ELF-1 (cell line): ENCODE results near the gene MCRIP1.

Experiments
- DNase-seq: peaks from one replicate; pipeline ENCODE4 v3.0.0-alpha.2; 2016; ENCODE audit warnings: low read depth, low spot score

MCRIP1 gene

GRCh38 chr17:81833160-81833920, at the start of gene MCRIP1:
Gene MCRIP1 (minus strand): TSS chr17:81833291. CDS start chr17:81824506, 8,785 bp downstream.
- peak; percentile 92 for DNase-seq

- DNase-seq, result no peak
Observed at GRCh38 chr17:81879121-81879520, 46.0 kb upstream of the MCRIP1 start.

DNA sequence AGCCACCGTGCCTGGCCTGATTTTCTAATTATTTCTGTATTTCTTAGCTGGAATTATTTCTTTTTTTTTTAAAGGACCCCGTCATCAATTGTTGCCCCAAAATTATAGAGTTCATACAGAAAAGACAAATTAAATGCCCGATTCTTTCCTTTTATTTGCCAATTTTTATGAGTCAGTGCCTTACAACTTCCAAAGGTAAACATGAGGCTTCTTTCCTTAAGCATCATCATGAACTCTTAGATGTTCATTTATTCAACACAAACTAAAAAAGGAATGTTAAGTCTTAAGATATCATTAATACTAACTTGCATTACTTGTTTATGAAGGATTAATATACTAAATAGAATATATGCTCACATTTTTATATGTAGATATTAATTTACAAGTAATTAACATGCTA, 45.2 kb upstream of the MCRIP1 start:
- no peak for DNase-seq

DNA sequence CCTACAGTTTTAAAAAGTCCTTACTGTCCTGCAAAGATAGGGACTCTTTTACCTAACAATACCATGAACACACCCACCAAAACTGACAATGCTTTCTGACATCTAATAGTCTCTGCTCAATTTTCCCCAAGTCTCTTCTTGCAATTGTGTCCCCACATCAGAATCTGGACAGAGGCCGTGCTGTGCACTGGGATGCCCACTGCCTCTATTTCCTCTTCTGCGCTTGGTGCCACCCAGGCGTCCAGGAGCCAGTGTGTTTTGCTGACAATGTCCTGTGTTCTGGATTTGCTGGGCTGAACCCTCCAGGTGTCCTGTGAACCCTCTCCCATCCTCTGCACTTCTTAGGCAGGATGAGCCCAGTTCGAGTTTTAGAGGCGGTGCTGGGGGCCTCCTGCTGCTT, 44.5 kb upstream of the MCRIP1 start:
- DNase-seq, result no peak

DNA sequence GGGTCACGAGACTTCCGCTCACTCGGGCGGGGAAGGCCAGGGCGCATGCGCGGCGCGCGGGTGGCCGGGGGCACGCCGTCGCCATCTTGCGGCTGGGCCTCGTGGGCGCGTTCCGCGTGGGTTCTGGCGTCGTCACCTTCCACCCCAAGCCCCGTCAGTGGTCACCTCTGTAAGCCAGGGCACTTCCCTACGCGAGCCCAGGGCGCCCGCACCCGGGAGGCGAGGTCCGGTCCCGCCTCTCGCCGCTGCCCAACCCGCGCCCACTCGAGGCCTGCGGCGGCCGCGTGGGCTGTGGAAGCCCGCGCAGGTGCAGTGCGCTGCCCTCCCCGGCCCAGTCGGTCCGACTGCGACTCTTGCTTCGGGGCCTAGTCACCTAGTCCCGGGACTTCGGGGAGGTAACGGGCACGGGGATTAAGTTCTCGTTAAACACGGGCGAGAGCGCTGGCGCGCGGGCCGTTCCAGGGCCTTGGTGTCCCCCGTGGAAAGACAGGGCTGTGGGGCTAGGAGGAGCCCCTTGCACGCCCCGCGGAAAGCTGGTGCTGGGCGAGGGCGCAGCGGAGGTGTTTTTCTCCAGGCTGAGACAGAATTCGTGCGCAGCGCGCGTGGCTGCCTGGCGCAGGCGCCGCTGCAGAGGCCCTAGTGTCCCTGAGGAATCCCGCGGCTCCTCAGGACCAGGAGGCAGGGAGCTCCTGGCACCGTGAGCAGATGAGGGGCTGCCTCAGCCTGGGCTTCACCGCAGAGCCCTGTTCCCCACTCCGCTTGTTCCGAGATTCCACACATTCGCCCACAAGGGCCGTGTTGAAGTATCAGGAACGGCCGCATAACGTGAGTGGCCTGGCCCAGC, 38.5 kb upstream of the MCRIP1 start:
- DNase-seq, result peak; percentile 77

DNA sequence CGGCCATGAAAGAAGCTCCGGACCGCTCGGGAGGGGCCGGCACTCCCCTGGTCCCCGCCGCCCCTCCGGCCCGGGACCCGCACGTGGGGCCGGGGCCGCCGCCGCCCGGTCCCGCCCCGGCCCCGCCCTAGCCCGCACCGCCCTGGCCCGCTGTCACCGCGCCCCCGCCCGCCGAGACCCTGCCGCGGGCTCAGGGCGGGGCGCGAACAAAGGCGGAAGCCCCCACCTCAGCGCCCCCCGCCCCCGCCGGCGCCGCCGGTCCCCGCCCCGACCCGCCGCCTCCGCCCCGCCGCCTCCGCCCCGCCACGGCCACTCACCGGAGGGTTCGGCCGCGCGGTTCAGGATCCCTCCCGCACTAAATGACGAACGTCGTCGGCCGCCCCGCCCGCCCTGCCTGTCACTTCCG, 37.9 kb upstream of the MCRIP1 start, which contains the start of gene ARHGDIA:
Gene ARHGDIA, minus strand, starts transcription at position 357 of the 406 bp plus-strand sequence. CDS start 1,407 bp downstream, outside the sequence.
- DNase-seq, result no peak

DNA sequence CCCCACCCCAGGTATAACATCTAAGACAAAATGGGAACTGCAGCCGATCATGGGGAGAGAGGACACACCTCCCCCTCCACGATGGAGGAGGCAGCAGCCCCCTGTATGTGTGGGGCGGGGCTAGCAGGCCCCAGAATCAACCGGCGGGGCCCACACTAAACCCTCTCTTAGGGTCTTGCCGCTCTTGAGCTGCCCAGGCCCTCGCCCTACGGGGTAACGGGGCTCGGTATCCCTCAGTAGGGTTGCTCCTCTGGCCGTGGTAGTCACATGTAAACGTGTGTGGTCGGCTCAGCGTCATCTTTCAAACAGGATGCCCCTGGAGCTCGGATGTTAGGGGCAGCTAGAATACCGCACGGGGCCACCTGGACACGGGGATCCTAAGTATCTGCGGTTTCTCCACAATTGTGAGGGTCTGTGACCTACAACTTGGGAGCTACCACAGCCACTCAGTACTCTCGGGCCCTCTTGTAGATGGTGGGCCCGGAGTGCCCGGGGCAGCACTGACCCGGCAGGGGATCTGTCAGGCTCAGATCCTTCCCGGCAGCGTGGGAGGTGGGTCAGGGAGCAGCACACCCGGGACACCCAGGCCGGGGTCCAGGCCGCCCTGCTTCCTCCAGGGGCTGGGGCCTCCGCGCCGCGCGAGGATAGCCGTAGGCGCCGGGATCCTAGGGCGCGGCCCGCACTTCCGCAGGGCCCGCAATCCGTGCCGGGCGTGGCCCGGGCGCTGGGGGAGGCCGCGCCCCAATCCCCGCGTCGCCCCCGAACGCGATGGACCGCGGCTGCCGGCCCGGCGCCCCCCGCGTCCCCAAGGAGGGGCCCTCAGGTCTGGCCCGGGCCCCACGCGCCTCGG, 37.3 kb upstream of the MCRIP1 start:
- peak; percentile 63 for DNase-seq

DNA sequence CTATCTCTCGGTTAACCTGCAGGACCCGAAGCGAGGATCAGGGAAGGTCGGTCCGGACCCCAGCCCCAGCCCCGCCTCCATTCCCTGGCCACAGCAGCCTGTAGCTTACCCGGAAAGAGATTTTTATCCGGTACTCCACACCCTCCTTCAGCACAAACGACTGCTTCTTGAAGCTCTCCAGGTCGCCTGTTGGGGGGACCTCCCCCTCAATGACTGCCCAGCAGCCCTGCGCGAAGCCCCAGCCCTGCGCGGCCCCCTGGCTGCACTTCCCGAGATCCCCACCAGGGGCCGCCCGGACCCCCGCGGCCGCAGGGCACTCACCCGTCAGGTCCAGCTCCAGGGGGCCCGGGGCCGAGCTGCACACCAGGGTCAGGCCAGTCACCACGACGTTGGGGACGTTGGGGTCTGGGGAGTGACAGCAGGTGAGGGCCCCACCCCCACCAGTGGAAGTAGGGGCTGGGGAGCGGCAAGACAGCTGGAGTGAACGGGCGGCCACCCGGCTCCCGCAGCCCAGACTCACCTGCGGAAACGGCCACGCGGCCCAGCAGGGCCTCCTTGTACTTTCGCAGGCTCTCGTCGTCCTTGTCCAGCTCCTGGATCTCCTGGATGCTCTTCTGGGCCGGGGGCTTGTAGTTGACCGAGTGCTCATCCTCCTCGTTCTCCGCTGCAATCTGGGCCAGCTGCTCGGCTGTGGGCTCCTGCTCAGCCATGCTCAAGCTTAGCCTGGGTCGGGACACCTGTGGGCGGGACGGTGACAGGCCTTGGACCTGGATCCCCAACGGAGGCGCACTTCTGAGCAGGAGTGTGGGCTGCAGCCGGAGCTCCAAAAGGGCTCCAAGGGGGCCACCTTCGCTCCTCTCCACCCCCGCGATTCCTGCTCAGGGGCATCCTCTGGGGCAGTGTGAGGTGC, 36.4 kb upstream of the MCRIP1 start:
- DNase-seq, result peak; percentile 85

DNA sequence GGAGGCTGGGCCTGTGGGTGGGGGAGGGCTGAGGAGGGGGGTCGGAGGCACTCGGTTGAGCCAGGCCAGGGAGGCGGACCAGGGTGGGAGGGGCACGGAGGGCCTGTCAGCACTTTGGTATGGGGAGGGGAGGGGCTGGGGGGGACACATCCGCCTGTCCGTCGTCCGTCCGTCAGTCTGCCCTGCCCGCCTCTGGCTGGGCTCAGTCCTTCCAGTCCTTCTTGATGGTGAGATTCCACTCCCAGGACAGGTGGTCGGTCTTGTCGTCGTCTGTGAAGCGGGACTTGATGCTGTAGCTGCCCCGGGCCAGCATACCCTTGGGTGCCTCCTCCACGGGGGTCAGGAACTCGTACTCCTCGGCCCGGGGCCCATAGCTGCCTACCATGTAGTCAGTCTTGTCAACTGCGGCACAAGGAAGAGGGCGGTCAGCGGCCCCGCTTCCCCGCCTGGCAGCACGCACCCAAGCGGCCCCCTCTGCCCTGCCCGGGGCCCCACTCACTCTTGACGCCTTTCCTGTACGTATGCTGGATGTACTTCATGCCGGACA, 35.7 kb upstream of the MCRIP1 start:
- DNase-seq, result peak; percentile 85

DNA sequence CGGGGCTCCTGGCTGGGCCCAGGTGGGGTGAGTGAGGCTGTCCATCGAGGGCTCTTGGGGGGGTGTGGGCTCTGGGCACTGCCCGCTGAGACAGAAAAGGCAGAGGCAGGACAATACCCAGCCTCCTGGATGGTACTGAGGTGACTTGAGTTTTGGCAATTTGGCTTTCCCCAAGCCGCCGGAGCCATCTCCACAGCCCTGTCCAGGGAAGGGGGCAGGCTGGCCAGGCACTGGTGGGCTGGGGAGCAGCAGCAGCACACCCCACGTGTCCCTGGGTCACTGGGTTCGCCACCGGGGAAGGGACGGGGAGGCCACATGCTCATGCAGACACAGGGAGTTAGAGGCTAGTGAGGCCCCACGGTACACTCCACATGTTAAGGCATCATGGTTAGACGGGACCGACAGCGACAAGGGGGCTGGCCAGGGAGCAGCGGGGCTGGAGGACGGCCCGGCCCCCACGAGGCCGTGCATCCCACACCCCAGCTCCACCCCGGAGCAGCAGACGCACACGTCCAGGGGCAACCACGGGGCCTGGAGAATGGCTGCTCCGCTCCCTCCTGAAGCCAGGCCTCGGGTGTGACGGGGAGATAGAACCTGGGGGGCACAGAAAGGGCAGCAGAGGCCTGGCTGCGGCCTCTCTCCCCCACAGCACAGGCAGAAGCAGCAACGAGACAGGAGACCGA, 35.0 kb upstream of the MCRIP1 start:
- DNase-seq, result no peak

GRCh38 chr17:81867170-81867990, 34.3 kb upstream of the MCRIP1 start:
- DNase-seq, result peak; percentile 88

GRCh38 chr17:81866440-81867169, 33.5 kb upstream of the MCRIP1 start:
- no peak for DNase-seq

GRCh38 chr17:81865733-81866439, 32.8 kb upstream of the MCRIP1 start:
- DNase-seq, result peak; percentile 50

DNA sequence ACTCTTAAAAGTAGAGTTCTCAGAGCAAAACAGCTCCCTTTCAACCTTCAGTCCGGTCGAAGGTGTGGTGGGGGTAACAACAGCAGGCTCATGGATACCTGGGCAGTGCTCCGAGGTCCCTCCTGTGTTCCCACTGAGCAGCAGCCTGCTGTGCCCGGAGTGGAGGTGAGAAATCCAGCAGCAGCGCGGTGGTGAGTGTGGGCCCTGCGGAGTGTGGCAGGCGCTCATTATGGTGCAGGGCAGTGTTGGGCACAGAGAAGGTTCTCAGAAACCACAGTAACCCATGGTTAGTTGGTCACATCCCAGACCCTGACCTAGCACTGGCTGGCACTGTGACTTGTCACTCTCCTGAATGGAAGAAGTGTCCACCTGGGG, 32.3 kb upstream of the MCRIP1 start:
- DNase-seq, result no peak

DNA sequence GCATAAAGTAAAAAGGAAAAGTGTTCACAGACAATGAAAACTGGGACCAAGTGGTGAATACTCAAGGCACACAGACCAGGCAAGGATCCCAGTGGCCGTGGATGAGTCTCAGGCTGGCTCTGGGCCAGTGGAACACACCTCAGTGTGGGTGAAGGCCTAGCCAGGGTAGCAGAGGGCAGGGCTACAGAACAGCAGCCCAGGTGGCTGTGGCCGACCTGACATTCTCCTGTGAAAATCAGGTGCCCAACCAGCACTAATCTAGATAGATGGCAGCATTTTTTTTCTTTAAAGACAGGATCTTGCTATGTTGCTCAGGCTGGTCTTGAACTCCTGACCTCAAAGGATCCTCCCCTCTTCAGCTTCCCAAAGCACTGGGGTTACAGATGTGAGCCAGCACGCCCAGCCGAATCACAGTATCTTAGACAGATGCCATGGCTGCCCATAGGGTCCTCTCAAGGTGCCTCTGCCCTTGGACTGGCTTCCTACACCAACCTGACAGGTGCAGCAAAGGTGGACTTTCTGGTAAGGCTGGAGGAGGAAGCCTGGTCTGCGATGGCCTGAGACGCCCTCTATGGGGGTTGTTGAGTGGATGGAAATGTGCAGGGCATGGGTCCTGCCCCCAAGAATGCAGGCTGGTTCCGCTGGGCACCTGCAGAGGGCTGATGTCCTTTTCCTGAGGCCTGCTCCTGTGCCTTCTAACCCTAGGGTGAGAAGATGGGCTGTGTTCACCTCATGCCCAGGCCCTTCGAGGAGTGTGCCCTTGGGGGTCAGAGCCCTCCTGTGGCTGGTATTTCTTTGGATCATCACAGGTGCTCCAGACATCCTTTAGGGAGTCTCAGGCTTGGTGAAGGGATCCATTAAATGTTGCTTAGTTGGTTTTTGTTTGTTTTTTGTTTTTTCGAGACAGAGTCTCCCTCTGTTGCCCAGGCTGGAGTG, 31.0 kb upstream of the MCRIP1 start:
- no peak for DNase-seq

GRCh38 chr17:81863123-81863675, 30.1 kb upstream of the MCRIP1 start:
- DNase-seq, result no peak
